ENCODE measurements around the gene ENTHD1.

- TF ChIP-seq CTCF (conservative IDR thresholded peaks at IDR 0.05), result no peak
- TF ChIP-seq ZFX (IDR thresholded peaks at IDR 0.05), result no peak
Observed at GRCh38 chr22:39880722-39881121, 12.8 kb downstream of the ENTHD1 start.

Measured in C4-2B (cell line).